Esophagus squamous epithelium (tissue), 4 donors: ENCODE data around the gene IQCE.

ENCODE experiments used
- CTCF ChIP-seq, 6 experiments: fragments of 450-650 bp in 4 of 6; fragments of 200-600 bp in 2 of 6; sonication (generic) in 2 of 6; IDR thresholded peaks; one replicate each; pipeline ENCODE4 v1.5.1; 2016 to 2019; ENCODE audit warnings: antibody characterized with exemption in 6 of 6, mild to moderate bottlenecking in 4 of 6, moderate library complexity in 4 of 6
- POLR2A ChIP-seq, 4 donors: fragments of 450-650 bp; IDR thresholded peaks; one replicate each; pipeline ENCODE4 v1.6.1; 2017; ENCODE audit warnings: antibody characterized with exemption in 4 of 4, mild to moderate bottlenecking in 4 of 4, moderate library complexity in 3 of 4

GRCh38 chr7:2629746-2630681 lies 71.2 kb downstream of the IQCE start:
- no peak for TF ChIP-seq CTCF (IDR thresholded peaks at IDR 0.05)
- no peak for TF ChIP-seq POLR2A (IDR thresholded peaks at IDR 0.05)
